GM06990 (cell line): ENCODE data around the gene POLR2E.
A peak's percentile ranks its signal among the peaks of the same experiment; 100 is the strongest.

Experiments
- DNase-seq: peaks from one replicate; pipeline ENCODE4 v3.0.0-alpha.2; 2011; ENCODE audit not compliant: insufficient read length; ENCODE audit errors: extremely low read depth
- H3K27me3 ChIP-seq: replicated peaks from 2 replicates; pipeline ENCODE4 v1.6.0; 2011; ENCODE audit warnings: low read length; ENCODE audit not compliant: control insufficient read depth, insufficient read depth
- H3K36me3 ChIP-seq: 2 replicates; pipeline ENCODE4 v1.5.1; 2011; ENCODE audit warnings: low read length; ENCODE audit not compliant: control insufficient read depth, insufficient read depth
- H3K4me3 ChIP-seq: replicated peaks from 2 replicates; pipeline ENCODE4 v1.5.1; 2011; ENCODE audit warnings: low read depth, mild to moderate bottlenecking, control low read depth, low read length
- TF ChIP-seq, protein P1 (sequence below): IDR thresholded peaks from 2 replicates; pipeline ENCODE4 v1.5.1; 2011; ENCODE audit warnings: low read length, control low read depth, mild to moderate bottlenecking, inconsistent platforms; ENCODE audit not compliant: insufficient read depth, poor library complexity, severe bottlenecking

POLR2E gene

DNA sequence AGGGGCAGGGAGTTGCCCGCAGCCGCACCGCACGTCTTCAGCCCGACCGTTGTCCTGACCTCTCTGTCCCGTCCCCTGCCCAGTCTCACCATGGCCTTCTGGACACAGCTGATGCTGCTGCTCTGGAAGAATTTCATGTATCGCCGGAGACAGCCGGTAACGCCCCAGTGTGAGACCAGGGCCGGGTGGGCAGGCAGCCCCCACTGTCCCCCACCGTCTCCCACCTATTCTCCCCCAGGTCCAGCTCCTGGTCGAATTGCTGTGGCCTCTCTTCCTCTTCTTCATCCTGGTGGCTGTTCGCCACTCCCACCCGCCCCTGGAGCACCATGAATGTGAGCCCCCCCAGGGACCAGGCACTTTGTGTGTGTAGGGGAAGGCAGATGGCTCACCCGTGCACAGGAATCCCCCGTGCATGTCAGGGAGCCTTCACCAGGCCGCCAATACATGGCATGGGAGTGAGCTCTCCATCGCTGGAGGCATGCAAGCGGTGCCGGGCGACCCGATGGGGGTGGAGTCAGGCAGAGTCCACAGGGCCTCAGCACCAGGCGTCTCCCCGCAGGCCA lies 53.8 kb downstream of the POLR2E start:
- Histone ChIP-seq H3K4me3 (peak overlapping the region; percentile 75), H3K27me3 (no peaks in the 10 kb centered on the region), H3K36me3 (peaks cover 13% of the 10 kb centered on the region)
- DNase-seq, result no peak
- TF ChIP-seq, protein P1, sequence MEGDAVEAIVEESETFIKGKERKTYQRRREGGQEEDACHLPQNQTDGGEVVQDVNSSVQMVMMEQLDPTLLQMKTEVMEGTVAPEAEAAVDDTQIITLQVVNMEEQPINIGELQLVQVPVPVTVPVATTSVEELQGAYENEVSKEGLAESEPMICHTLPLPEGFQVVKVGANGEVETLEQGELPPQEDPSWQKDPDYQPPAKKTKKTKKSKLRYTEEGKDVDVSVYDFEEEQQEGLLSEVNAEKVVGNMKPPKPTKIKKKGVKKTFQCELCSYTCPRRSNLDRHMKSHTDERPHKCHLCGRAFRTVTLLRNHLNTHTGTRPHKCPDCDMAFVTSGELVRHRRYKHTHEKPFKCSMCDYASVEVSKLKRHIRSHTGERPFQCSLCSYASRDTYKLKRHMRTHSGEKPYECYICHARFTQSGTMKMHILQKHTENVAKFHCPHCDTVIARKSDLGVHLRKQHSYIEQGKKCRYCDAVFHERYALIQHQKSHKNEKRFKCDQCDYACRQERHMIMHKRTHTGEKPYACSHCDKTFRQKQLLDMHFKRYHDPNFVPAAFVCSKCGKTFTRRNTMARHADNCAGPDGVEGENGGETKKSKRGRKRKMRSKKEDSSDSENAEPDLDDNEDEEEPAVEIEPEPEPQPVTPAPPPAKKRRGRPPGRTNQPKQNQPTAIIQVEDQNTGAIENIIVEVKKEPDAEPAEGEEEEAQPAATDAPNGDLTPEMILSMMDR, result no peak

DNA sequence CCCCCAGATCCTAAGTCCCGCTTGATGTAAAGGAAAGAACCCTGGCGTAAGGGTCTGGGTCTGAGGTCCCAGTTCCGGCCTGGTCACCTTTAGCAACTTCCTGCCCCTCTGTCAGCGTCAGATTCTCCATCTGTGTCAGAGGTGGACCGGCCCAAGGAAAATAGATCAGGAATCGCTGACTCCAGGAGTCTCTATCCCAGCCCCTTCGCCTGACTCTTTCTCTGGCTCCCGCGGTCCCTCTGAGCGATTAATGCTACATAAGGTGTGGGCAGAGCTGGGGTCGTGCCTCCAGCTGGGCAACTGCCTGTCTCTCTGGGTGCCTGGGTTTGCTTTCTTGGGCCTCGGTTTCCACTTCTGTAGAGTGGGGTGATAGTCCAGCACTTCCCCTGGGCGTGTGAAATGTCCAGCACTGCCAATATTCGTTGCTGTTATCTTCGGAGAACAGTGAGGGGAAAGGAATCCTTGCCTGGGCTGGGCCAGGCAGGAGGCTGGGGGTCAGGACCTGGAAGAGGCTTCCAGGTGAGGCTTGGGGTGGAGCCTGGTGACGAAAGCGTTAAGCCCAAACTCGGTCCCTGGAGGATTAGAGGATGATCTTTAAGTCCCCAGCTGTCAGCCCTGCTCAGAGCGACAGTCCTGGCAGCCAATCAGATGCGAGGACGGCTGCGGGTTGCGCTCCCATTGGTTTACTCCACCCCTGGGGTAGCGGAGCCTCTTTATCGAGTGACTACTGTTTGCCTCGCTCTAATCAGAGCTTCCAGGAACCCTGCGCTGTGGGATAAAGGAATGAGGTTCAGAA lies 54.5 kb downstream of the POLR2E start:
- TF ChIP-seq, protein P1, result no peak
- H3K4me3 ChIP-seq, result peak overlapping the region; percentile 75
- H3K27me3 ChIP-seq, result no peaks in the 10 kb centered on the region
- peaks cover 19% of the 10 kb centered on the region for H3K36me3 ChIP-seq
- DNase-seq, result peak; percentile 90

DNA sequence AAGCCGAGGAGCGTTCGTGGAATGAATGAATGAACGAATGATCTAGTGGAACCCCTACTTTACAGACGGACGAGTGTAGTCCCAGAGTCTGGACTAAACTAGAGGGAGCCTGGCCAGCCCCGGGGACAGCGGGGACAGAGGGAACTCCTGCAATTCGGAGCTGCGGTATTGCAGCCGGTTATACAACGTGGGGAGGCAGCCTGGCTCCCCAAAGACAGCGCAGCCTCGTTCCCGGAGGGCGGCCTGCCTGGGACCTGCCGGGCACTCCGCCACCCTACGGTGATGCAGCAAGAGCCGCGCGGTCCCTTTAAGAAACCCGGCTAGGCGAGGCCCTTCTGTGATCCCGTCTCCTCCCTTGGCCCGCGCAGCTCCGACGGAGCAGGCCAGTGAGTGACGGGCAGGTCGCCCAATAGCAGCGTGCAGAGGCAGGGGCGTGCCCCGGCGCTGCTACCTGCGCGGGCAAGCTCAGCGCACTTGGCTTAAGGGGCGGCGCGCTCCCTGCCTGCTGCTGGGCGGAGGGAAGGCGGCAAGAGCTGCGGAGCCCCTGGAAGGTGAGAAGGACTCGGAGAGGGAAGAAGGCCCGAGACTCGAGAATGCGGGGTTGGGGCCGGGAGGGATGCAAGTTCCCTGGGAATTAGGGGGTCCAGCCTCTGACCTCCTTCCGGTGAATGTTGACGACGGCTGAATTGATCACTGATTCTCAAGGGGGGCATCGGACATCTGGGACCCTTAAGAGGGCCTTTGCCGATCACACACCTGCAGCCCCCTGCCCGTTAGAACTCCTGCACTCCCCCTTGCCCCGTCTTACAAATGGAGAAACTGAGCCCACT lies 55.3 kb downstream of the POLR2E start, which contains the start of gene ABCA7:
TSS of gene ABCA7 (plus strand) at position 462 of the 830 bp plus-strand sequence. CDS start 1,255 bp downstream, outside the sequence.
- H3K4me3 ChIP-seq, result peak within 1 kb of the TSS; percentile 75
- TF ChIP-seq, protein P1, result no peak
- DNase-seq, result peak; percentile 99
- no peaks in the 10 kb centered on the region for H3K27me3 ChIP-seq
- H3K36me3 ChIP-seq, result peaks cover 21% of the 10 kb centered on the region

DNA sequence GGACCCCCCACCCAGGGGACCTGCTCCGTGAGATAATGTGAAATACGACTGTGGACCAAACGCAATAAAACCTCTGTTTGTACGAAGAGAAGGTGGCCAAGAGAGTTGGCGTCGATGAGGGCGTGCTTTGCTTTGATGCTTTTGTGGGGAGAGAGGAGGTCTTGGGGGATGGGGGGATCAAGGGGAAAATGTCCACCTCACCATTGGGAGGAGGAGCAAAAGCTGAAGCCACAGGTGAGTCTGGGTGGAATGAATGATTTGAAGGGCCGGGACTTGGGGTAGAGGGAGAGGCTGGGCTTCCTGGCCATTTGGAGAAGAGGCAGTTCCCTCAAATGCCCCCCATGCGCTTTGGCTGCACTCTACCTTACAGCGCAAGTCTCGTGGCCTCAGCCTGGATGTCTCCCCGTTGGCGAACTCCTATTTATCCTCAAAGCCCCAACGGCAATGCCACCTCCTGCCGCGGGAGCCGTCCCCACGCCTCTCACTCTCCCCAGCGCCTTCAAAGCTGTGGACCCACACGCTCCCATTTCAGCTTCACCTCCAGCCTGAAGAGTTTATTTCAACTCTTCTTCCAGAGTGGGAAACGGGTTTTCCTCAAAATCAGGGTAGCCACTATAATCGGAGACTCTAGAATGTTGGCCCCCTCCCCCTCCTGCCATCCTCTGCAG lies 56.1 kb downstream of the POLR2E start:
- H3K36me3 ChIP-seq, result peaks cover 18% of the 10 kb centered on the region
- no peak for DNase-seq
- H3K4me3 ChIP-seq, result peak overlapping the region; percentile 40
- TF ChIP-seq, protein P1, result no peak
- H3K27me3 ChIP-seq, result no peaks in the 10 kb centered on the region

DNA sequence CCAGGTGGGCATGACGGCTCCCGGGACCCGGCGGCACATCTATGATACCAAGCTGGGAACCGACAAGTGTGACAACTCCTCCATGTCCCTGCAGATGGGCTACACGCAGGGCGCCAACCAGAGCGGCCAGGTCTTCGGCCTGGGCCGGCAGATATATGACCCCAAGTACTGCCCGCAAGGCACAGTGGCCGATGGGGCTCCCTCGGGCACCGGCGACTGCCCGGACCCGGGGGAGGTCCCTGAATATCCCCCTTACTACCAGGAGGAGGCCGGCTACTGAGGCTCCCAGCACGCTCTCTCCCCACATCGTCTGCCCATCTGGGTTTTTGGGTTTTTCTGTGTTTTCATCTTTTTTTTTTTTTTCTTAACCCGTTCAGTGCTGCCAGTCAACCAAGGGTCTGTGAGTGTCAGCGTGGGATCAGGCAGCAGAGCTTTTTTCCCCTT lies 57.5 kb downstream of the POLR2E start:
- TF ChIP-seq, protein P1, result no peak
- DNase-seq, result peak; percentile 73
- H3K27me3 ChIP-seq, result no peaks in the 10 kb centered on the region
- peaks cover 18% of the 10 kb centered on the region for H3K36me3 ChIP-seq
- no peak overlapping the region for H3K4me3 ChIP-seq
